GM19455 (cell line): ENCODE measurements around the gene STIMATE.

Source experiments
- ATAC-seq: cut with Tn5 transposase; IDR thresholded peaks from one replicate; pipeline ENCODE4 v1.9.1; 2021; ENCODE audit not compliant: unreplicated experiment

The STIMATE gene

DNA sequence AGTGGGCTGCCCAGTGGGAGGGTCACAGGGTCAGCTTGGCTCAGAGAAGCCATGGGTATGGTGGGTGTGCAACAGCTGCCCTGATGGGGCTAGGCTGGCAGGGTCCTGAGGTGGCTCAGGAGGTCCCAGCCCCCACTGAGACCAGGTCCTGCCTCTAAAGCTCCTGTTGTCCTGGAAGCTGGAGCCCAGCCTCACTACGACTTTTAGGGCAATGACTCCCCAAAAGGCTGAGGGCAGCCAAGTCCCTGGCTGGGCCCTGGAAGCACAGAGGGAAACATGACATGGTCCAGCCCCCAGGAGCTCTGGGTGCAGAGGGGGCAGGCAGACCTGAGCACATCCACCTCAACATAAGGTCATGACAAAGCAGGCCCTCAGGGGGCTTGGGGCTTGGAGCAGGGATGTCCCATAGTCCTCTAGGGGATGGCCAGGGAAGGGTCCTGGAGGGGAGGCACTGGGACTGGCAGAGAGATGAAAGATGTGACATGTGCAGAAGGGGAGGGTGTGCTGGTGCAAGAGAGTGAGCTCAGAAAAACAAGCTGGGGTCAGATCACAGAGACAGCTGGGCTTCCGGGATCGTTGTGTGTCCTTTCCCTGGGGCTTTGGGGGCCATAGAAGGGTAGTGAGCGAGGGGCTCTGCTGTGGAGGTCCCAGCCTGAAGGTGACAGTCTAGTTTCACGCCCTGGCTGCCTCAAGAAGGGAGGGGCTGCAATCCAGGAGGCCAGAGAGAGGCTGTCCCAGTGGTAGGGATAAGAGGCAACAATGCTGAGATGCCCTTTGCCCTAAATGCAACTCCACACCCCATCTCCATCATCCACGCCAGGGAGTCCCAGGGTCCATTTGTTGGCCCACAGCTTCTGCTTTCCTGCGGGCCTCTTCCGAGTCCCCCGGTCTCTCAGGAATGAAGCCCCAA lies 103.4 kb downstream of the STIMATE start:
- no peak for ATAC-seq

GRCh38 chr3:52792961-52793695 lies 104.2 kb downstream of the STIMATE start:
- ATAC-seq, result no peak

- no peak for ATAC-seq
Measured at GRCh38 chr3:52792413-52792812, 104.9 kb downstream of the STIMATE start.

DNA sequence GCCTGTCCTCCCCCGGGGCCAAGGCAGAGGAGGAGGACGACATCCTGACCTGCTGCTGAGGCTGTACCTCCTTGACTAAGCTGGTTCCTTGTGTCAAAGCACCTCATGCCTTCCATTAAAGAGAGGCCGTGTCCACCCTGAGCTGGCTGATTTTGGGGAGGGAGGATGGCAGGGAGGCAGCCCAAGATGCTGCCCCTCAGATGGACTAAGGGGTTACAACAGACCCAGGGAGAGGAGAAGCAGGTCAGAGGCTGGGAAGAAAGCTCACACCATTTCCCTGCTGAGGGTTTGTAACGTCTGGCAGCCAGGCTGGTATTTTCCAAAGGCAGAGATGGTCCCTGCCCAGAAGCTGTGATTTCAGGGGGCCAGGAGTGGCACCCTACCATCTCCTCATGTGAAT lies 105.4 kb downstream of the STIMATE start:
- ATAC-seq, result no peak

DNA sequence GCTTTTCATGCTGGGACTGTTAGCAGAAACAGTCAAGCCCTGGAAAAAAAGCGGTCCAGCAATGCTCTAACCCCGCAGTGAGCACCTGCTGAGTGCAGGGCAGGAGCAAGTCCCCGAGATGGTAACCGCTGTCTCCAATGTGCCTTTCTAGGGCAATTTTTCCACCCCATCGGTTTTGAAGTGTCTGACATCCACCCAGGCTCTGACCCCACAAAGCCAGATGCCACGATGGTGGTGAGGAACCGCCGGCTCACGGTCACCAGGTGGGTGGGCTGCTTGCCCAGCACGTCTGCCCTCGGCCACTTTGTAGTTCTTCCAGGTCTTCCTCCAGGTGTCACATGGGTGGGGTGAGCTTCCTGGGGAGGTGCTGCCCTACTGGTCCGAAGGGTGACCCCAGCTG lies 106.0 kb downstream of the STIMATE start:
- ATAC-seq, result no peak

DNA sequence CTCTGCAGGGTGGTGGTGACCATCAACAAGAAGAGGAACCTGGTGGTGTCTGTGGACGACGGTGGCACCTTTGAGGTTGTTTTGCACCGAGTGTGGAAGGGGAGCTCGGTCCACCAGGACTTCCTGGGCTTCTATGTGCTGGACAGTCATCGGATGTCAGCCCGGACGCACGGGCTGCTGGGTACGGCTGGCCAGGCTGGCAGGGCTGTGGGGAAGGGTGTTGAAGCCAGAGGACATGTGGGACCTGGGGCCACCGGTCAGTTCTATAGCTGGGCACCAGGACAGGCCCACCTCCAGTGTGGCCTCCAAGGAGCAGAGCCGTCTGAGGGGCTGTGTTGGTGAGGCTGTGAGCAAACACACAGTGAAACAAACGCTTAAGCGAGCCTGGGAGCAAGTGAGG lies 106.6 kb downstream of the STIMATE start:
- ATAC-seq, result no peak

DNA sequence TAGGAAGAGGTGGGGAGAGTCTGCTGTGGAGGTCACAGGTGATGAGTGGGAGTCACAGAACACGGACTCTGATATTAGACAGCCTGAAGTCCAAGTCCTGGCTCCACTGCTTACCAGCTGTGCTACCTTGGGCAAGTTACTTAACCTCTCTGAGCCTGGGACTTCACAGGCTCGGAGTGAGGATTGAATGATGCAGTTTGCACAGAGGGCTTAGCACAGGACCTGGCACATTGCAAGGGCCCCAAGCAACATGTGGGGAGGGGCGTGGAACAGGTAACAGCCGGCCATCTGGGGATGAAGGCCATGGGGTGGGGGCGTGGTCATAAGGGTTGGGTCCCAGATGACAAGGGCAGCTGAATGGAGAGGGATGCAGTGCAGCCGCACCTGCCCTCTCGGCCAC lies 107.0 kb downstream of the STIMATE start:
- ATAC-seq, result no peak

GRCh38 chr3:52789746-52790040 lies 107.7 kb downstream of the STIMATE start:
- ATAC-seq, result no peak

- ATAC-seq, result no peak
Measured at GRCh38 chr3:52788890-52789745, 108.2 kb downstream of the STIMATE start.

DNA sequence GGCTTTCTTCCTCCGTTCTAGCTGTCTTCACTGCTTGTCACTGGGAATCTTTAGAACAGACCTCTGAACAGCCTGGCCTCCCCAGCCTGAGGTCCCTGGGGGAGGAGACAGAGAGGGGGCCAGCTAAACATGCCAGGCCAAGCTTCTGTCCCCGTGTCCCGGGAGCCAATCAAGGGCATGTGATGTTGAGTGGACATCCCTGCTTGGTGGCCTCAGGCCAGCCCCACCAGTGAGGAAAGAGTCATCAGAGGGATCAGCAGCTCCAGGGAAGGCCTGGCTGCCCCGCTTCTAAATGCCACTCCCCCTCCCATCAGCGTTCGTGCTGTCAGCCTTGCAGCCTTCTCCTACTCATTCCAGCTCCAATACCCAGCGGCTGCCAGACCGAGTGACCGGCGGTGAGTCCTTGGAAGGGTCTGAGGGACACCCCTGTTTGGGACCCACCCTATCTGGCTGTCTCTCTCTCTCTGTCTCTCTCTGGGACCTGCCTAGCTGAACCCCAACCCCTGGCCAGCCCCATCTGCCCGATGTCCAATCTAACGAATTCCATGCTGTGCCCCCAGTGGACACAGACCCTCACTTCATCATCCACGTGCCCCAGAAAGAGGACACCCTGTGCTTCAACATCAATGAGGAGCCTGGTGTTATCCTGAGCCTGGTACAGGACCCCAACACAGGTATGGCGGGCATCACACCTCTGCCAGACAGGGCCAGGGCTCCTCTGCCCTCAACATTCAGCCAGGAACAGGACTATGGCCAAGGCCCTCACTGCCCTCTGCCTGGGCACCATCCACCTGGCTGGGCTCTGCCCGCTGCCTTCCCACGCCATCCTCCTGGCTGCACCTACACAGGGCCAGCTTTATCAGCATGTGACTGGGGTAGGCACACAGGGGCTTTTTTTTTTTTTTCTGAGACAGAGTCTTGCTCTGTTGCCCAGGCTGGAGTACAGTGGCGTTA lies 109.4 kb downstream of the STIMATE start:
- ATAC-seq, result no peak

- ATAC-seq, result no peak
Measured at GRCh38 chr3:52787246-52787645, 110.1 kb downstream of the STIMATE start.
